CD4-positive, alpha-beta T cell treated with Interleukin-12 subunit alpha and Interleukin-12 subunit beta, for 1 hour (primary cell): ENCODE results near the gene HMGB4.

ENCODE experiments used
- DNase-seq: peaks from one replicate; pipeline ENCODE4 v3.0.0-alpha.2; 2020

HMGB4 gene

GRCh38 chr1:33902486-33903209, 38.8 kb downstream of the HMGB4 start:
- no peak for DNase-seq

GRCh38 chr1:33903210-33903589, 39.3 kb downstream of the HMGB4 start:
- no peak for DNase-seq

GRCh38 chr1:33905241-33905640, 41.4 kb downstream of the HMGB4 start:
- no peak for DNase-seq

- DNase-seq = no peak
Measured at GRCh38 chr1:33906156-33906555, 42.3 kb downstream of the HMGB4 start.

GRCh38 chr1:33908324-33908956, 44.6 kb downstream of the HMGB4 start:
- no peak for DNase-seq
